ENCODE results near the gene KANTR.
"Not testable (repeated sequence)": the region's sequence is repeated elsewhere in the genome, so short reads cannot be mapped to it uniquely, and the experiment has no call there.

KANTR gene

DNA sequence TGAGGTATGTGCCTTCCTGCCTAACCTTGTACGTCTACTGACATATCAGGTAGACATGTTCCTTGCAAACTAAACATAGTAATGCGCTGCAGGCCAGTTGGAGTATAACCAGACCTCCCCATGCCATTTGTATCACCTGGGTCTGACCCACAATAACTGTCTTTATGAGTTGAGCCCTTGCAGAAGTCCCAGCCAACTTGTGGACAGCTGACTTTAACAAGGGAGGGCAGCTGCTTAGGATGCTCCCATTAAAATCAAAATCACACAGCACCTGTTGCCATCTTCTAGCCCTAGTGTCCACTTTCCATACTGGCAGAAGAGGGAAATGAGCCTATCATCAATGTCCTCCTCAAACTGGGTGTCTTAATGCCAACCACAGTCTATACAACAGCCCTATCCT lies 41.6 kb downstream of the KANTR start:
- H3K27ac ChIP-seq (ENCODE audit: low read depth, low read length) = no peak overlapping the region
- no peak overlapping the region for H3K4me3 ChIP-seq (ENCODE audit: low read depth, low read length)
- H3K4me1 ChIP-seq (ENCODE audit: control insufficient read depth, insufficient read depth, low read length, unreplicated experiment) = no peaks in the 10 kb centered on the region
- no peaks in the 10 kb centered on the region for H3K79me2 ChIP-seq (ENCODE audit: control insufficient read depth, insufficient read depth, low read length, unreplicated experiment)
- no peaks in the 10 kb centered on the region for H3K36me3 ChIP-seq (ENCODE audit: insufficient read depth, low read length)
- H2AFZ ChIP-seq (ENCODE audit: low read length, unreplicated experiment) = no peak overlapping the region
- no peaks in the 10 kb centered on the region for H3K27me3 ChIP-seq (ENCODE audit: insufficient read depth, low read length)

DNA sequence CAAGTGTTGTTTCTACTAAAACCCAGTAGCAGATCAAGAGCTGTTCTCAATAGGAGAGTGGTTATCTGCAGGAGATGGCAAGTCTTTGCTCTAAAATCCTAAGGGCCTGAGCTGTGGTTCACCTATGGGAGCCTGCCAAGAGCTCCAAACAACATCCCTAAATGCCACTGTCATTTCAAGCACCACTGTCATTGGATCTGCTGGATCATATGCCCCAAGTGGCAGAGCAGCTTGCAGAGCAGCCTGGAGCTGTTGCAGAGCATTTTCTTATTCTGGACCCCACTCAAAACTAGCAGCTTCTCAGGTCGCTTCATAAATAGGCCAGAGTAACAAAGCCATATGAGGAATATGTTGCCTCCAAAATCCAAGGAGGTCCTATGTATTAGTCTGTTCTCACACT lies 59.6 kb downstream of the KANTR start:
- no peak overlapping the region for H3K4me3 ChIP-seq (ENCODE audit: low read depth, low read length)
- H3K36me3 ChIP-seq (ENCODE audit: insufficient read depth, low read length) = no peaks in the 10 kb centered on the region
- no peaks in the 10 kb centered on the region for H3K79me2 ChIP-seq (ENCODE audit: control insufficient read depth, insufficient read depth, low read length, unreplicated experiment)
- no peak overlapping the region for H2AFZ ChIP-seq (ENCODE audit: low read length, unreplicated experiment)
- no peaks in the 10 kb centered on the region for H3K4me1 ChIP-seq (ENCODE audit: control insufficient read depth, insufficient read depth, low read length, unreplicated experiment)
- H3K27ac ChIP-seq (ENCODE audit: low read depth, low read length) = no peak overlapping the region
- no peaks in the 10 kb centered on the region for H3K27me3 ChIP-seq (ENCODE audit: insufficient read depth, low read length)

DNA sequence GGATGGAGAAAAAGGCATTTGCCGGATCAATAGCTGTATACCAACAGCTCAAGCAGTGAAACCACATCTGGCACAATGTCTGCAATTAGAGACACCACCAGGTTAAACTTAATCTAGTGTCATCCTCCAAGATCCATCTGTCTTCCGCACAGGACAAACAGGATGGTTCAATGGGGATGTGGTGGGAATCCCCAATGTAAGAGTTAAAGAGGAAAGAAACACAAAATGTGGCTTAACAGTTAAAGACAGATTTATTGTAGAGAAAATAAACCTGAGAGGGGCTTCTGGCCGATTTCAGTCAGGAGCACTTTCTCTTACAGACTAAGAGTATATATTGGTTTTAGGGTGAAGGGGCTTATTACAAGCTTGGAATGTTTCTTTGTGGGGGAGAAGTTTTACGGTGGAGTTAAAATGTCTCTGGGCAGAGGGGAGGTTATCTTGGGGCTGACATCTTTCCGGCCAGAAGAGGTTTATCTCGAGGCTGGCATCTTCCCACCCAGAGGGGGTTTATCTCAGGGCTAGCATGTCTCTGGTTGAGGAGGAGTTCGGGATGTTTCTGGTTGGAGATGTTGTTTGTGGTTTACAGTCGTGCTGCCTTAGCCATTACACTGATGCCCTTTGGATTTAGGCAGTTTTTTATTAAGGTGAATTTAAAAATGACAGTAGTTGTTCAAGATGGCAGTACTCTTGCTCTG lies 61.7 kb downstream of the KANTR start:
- no peaks in the 10 kb centered on the region for H3K27me3 ChIP-seq (ENCODE audit: insufficient read depth, low read length)
- no peaks in the 10 kb centered on the region for H3K79me2 ChIP-seq (ENCODE audit: control insufficient read depth, insufficient read depth, low read length, unreplicated experiment)
- no peak overlapping the region for H3K27ac ChIP-seq (ENCODE audit: low read depth, low read length)
- H3K4me1 ChIP-seq (ENCODE audit: control insufficient read depth, insufficient read depth, low read length, unreplicated experiment) = no peaks in the 10 kb centered on the region
- H3K36me3 ChIP-seq (ENCODE audit: insufficient read depth, low read length) = no peaks in the 10 kb centered on the region
- no peak overlapping the region for H3K4me3 ChIP-seq (ENCODE audit: low read depth, low read length)
- H2AFZ ChIP-seq (ENCODE audit: low read length, unreplicated experiment) = no peak overlapping the region

DNA sequence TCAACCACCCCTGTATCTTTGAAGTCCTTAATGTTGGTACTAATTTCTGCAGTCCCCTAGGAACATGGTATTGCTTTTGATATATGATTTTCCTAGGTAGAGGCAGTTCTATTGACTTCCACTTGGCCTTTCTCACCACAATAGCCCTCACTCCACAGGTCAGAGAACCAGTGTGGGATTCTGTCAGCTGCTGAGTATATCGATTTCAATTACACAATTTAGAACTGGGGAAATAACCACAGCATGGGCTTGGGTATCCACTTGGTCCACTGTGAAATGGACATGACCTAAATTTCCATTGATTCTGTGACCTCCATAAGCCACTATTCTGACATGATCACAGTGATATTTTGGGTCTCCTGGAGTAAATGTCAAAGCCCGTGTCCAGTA lies 62.3 kb downstream of the KANTR start:
- no peak overlapping the region for H3K4me3 ChIP-seq (ENCODE audit: low read depth, low read length)
- no peaks in the 10 kb centered on the region for H3K27me3 ChIP-seq (ENCODE audit: insufficient read depth, low read length)
- H3K27ac ChIP-seq (ENCODE audit: low read depth, low read length) = no peak overlapping the region
- H3K79me2 ChIP-seq (ENCODE audit: control insufficient read depth, insufficient read depth, low read length, unreplicated experiment) = no peaks in the 10 kb centered on the region
- no peak overlapping the region for H2AFZ ChIP-seq (ENCODE audit: low read length, unreplicated experiment)
- no peaks in the 10 kb centered on the region for H3K36me3 ChIP-seq (ENCODE audit: insufficient read depth, low read length)
- H3K4me1 ChIP-seq (ENCODE audit: control insufficient read depth, insufficient read depth, low read length, unreplicated experiment) = no peaks in the 10 kb centered on the region

DNA sequence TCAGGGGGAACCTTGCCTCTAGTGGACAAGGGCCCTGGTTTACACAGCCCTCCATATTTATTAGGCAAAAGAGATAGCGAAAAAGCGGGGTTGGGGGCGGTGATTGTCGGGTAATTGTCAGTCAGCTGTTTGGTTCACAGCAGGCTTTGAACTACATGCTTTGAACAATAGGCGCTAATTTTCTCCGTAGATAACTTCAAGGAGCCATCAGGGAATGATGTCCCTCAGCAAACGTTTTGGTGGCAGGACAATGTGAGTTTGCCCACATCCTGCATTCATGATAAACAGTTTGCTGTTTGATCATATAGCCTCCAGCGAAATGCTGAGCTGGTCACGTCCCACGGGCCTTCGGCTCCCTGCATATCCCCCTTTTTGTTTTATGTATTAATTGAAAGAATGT lies 65.2 kb downstream of the KANTR start:
- Histone ChIP-seq H3K4me3 (ENCODE audit: low read depth, low read length) (no peak overlapping the region), H3K27ac (ENCODE audit: low read depth, low read length) (no peak overlapping the region), H3K36me3 (ENCODE audit: insufficient read depth, low read length) (no peaks in the 10 kb centered on the region), H3K79me2 (ENCODE audit: control insufficient read depth, insufficient read depth, low read length, unreplicated experiment) (no peaks in the 10 kb centered on the region), H3K27me3 (ENCODE audit: insufficient read depth, low read length) (no peaks in the 10 kb centered on the region), H3K4me1 (ENCODE audit: control insufficient read depth, insufficient read depth, low read length, unreplicated experiment) (no peaks in the 10 kb centered on the region), H2AFZ (ENCODE audit: low read length, unreplicated experiment) (no peak overlapping the region)

DNA sequence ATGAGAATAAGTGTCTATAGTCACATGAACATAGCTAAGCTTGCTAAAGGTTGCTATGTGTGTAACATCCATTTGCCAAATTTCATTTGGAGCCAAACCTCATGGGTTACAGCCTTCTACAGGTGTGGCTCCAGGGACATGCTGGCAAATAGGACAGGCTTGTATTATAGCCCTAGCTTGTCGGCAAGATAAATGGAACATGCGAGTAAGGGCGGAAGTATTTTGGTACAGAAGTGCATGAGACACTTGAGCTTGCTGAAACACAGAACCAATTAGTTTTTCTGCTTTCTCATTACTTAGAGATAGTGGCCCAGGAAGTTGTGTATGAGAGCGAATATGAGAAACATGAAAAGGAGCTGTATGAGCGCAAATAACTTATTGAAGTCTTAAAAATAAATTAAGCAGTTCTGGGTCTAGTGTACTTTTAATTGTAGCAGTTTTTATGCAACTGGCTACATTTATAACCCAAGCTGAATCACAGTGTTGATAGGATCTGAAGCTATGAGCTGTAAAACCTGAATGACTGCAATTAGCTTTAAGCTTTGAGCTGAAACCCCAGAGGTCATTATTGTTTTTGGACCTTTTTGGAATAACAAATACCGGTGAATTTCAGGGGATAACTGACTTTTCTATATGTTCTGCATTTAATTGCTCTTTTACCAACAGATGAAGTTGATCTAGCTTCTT lies 66.5 kb downstream of the KANTR start:
- Histone ChIP-seq H3K79me2 (ENCODE audit: control insufficient read depth, insufficient read depth, low read length, unreplicated experiment) (no peaks in the 10 kb centered on the region), H3K4me1 (ENCODE audit: control insufficient read depth, insufficient read depth, low read length, unreplicated experiment) (no peaks in the 10 kb centered on the region), H3K27me3 (ENCODE audit: insufficient read depth, low read length) (no peaks in the 10 kb centered on the region), H3K36me3 (ENCODE audit: insufficient read depth, low read length) (no peaks in the 10 kb centered on the region), H3K27ac (ENCODE audit: low read depth, low read length) (no peak overlapping the region), H3K4me3 (ENCODE audit: low read depth, low read length) (no peak overlapping the region), H2AFZ (ENCODE audit: low read length, unreplicated experiment) (no peak overlapping the region)

DNA sequence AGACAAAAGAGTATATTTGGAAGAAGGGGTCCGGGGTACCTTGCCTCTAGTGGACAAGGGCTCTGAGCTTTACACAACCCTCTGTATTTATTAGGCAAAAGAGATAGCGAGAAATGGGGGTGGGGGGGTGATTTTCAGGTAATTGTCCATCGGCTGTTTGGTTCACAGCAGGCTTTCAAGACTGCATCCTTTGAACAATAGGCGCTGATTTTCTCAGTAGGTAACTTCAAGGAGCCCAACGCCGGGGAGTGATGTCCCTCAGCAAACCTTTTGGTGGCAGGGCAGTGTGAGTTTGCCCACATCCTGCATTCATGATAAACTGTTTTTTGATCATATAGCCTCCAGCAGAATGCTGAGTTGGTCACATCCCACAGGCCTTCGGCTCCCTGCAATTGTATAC lies 69.5 kb downstream of the KANTR start:
- H3K27ac ChIP-seq (ENCODE audit: low read depth, low read length) = no peak overlapping the region
- H3K79me2 ChIP-seq (ENCODE audit: control insufficient read depth, insufficient read depth, low read length, unreplicated experiment) = no peaks in the 10 kb centered on the region
- H3K4me1 ChIP-seq (ENCODE audit: control insufficient read depth, insufficient read depth, low read length, unreplicated experiment) = no peaks in the 10 kb centered on the region
- no peaks in the 10 kb centered on the region for H3K27me3 ChIP-seq (ENCODE audit: insufficient read depth, low read length)
- H3K4me3 ChIP-seq (ENCODE audit: low read depth, low read length) = no peak overlapping the region
- H2AFZ ChIP-seq (ENCODE audit: low read length, unreplicated experiment) = no peak overlapping the region
- H3K36me3 ChIP-seq (ENCODE audit: insufficient read depth, low read length) = no peaks in the 10 kb centered on the region

DNA sequence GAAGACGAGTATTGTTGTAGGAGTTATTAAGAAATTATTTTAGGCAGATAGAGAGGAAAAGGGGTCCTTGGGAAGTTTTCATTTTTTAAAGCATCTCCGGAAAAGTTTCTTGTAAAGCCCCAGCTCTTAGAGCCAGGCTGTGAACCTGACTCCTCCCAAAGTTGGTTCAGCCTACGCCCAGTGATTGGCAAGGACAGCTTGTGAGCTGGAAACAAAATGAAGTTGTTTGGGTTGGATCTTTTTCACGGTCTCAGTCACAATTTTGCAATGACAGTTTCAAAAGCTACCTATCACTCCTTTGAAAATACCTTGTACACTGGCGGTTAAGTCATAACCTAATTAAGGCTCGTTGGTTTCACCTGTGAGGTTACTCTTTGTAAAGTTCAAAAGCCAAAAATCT lies 70.6 kb downstream of the KANTR start:
- not testable (repeated sequence) for H2AFZ ChIP-seq (ENCODE audit: low read length, unreplicated experiment); H3K4me1 ChIP-seq (ENCODE audit: control insufficient read depth, insufficient read depth, low read length, unreplicated experiment); H3K27ac ChIP-seq (ENCODE audit: low read depth, low read length); H3K79me2 ChIP-seq (ENCODE audit: control insufficient read depth, insufficient read depth, low read length, unreplicated experiment); H3K4me3 ChIP-seq (ENCODE audit: low read depth, low read length); H3K27me3 ChIP-seq (ENCODE audit: insufficient read depth, low read length); H3K36me3 ChIP-seq (ENCODE audit: insufficient read depth, low read length)

DNA sequence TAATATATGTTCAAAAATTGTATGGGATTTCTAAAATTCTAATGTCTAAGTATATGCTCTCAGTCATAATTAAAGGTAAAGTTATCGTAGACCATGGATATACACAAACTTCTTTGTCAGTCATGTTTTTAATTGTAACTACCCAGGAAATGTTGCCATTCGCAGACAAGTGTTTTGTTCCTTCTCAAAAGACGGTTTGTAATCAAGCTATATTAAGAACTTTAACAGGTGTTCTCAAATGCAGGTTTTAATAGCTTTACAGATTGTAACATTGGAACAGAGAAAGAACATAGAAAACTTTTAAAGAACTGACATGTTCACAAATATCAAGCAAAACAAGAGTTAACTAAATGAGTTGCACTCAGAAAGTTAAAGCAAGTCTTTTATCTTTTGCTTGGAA lies 72.2 kb downstream of the KANTR start:
- no peaks in the 10 kb centered on the region for H3K36me3 ChIP-seq (ENCODE audit: insufficient read depth, low read length)
- no peak overlapping the region for H3K4me3 ChIP-seq (ENCODE audit: low read depth, low read length)
- H3K27me3 ChIP-seq (ENCODE audit: insufficient read depth, low read length) = no peaks in the 10 kb centered on the region

DNA sequence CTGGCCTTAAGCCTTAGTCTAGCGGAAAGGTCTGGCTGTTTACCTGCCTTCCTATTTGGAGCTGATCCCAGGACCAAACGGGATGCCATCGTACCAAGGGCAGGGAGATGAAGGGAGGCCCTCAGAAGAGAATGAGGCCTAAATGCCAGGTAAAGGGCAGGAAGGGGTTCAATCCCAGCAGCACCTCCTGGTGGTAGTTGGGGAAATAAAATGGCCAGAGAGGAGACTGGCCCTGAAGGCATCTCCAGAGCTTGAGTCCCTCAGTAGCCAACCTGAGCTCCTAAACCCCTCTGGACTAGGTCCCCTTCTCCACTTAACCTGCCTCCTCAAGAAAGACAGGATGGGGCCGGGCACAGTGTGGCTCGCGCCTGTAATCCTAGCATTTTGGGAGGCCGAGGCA lies 77.4 kb downstream of the KANTR start:
- Histone ChIP-seq H2AFZ (ENCODE audit: low read length, unreplicated experiment) (no peak overlapping the region), H3K27ac (ENCODE audit: low read depth, low read length) (no peak overlapping the region), H3K4me1 (ENCODE audit: control insufficient read depth, insufficient read depth, low read length, unreplicated experiment) (no peaks in the 10 kb centered on the region), H3K27me3 (ENCODE audit: insufficient read depth, low read length) (no peaks in the 10 kb centered on the region), H3K36me3 (ENCODE audit: insufficient read depth, low read length) (no peaks in the 10 kb centered on the region), H3K79me2 (ENCODE audit: control insufficient read depth, insufficient read depth, low read length, unreplicated experiment) (no peaks in the 10 kb centered on the region), H3K4me3 (ENCODE audit: low read depth, low read length) (no peak overlapping the region)

More for the DNA sequence above, 72.2 kb downstream of the KANTR start:
- H3K79me2 ChIP-seq (ENCODE audit: control insufficient read depth, insufficient read depth, low read length, unreplicated experiment) = no peaks in the 10 kb centered on the region
- H2AFZ ChIP-seq (ENCODE audit: low read length, unreplicated experiment) = no peak overlapping the region
- no peaks in the 10 kb centered on the region for H3K4me1 ChIP-seq (ENCODE audit: control insufficient read depth, insufficient read depth, low read length, unreplicated experiment)
- no peak overlapping the region for H3K27ac ChIP-seq (ENCODE audit: low read depth, low read length)

Measured in ACC112 (cell line).